Neural progenitor cell (in vitro differentiated cells): ENCODE measurements around the gene RORC.

Source experiments
- CTCF ChIP-seq: fragments of 200-600 bp; sonication (generic); IDR thresholded peaks from 2 replicates; pipeline ENCODE4 v1.5.1; 2017; ENCODE audit warnings: antibody characterized with exemption, mild to moderate bottlenecking
- EZH2phosphoT487 ChIP-seq: fragments of 200-600 bp; sonication (generic); IDR thresholded peaks from 2 replicates; pipeline ENCODE4 v1.6.1; 2017; ENCODE audit warnings: antibody characterized with exemption

DNA sequence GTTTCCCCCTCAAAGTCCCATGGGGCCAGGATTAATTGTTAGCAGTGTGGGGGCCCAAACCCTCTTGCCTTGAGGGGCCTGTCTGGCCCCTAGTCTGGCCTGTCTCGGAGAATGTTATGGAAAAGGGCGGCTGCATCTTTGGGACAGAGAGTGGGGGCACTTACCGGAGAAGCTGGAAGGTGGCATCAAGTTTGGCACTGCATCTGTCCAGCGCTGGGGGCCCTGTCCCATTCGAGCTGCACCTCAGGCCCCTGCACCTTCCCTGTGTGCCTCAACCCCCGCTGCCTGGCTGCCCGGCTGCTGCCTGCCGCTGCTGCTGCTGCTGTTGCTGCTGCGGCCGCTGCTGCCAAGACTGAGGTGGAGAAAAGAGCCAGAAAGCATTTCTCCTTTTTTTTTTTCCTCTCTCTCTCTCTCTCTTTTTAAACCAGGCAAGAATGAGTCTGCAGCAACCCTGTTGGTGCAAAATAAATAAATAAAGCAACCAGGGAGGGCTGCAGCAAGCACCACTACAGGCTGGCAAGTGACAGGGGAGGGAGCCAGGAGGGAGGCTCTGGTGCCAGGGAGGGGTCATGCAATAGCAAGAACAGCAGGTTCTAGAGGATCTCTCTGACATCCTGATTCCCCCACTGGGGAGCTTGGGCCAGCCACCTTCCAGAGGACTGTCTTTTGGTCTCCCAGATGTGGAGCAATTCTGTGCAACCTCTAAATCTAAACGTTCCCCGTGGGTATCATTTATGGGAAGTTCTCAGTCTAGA, 26.4 kb downstream of the RORC start, which contains the start of gene LINGO4:
- no peak for TF ChIP-seq CTCF
- TF ChIP-seq EZH2phosphoT487 = no peak
